GM19397 (cell line): ENCODE data around the gene KRTAP12-2.
"Not testable (repeated sequence)": the region's sequence is repeated elsewhere in the genome, so short reads cannot be mapped to it uniquely, and the experiment has no call there.

Experiments
- ATAC-seq: cut with Tn5 transposase; IDR thresholded peaks from one replicate; pipeline ENCODE4 v1.9.1; 2021; ENCODE audit warnings: mild to moderate bottlenecking, moderate library complexity; ENCODE audit not compliant: unreplicated experiment

KRTAP12-2 gene

DNA sequence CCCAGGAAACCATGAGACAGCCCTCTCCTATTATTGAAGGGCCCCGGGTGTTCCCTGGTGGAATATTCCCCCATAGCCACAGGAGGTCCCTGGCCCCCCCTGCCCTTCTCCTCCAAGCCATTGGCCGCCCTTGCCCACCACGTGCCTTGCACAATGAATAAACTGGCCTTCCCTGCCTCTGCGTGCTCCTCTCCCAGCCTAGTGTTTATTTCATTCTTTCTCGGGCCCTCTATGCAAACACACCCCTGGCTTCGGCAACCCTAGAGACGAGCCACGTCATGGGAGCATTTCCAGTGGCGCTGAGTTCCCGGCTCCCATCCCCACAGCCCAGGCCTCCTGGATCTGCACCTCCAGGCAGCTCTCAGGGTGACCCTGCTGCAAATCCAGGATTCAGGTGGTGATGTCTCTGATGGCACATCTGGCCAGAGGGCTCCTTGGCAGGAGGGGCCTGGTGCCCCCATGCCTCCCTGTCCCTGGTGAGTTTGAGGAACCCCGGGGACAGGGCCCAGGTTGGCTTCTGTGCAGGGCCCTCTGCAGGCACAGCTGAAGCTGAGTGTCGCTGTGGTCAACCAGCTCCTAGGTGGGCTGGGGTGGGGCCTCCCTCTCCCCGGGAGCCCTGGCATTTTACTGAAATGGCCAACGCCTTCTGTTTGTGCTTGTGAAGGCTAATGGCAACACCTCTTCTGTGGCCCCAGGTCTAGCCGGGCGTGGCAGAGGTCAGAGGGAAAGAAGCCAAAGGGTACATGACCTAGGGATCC, 36.4 kb upstream of the KRTAP12-2 start:
- no peak for ATAC-seq

DNA sequence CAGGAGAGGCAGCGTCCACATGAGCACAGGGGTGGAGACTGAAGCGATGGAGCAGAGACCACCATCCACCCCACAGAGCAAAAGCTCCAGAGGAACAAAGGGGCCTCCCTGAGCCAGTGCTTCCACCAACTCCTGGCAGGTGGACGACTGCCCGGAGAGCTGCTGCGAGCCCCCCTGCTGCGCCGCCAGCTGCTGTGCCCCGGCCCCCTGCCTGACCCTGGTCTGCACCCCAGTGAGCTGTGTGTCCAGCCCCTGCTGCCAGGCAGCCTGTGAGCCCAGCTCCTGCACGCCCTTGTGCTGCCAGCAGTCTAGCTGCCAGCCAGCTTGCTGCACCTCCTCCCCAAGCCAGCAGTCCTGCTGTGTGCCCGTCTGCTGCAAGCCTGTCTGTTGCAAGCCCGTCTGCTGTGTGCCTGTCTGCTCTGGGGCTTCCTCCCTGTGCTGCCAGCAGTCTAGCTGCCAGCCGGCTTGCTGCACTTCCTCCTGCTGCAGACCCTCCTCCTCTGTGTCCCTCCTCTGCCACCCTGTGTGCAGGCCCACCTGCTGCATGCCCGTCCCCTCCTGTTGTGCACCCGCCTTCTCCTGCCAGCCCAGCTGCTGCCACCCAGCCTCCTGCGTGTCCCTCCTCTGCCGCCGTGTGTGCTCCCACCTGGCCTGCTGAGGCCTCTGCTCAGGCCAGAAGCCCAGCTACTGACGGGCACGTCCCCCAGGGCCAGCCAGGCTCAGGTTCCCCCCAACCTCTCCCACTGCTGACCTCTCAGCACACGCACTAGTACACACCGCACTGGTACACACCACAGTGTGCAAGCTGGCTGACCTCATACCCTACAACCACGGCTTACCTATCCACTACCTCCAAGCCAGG, 35.6 kb upstream of the KRTAP12-2 start:
- no peak for ATAC-seq

DNA sequence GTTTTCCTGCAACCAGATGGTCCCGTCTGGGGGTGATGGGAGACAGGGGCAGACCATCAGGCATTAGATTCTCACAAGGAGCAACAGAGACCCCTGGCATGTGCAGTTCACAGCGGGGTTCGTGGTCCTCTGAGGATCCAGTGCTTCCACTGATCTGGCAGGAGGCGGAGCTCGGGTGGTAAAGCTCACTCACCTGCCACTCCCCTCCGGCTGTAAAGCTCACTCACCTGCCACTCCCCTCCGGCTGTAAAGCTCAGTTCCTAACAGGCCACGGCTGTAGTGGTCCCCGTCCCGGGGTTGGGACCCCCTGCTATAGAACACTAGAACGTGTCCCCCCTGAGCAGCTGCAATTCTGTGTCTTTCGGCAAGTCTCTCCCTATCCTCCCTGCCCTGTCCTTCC, 34.8 kb upstream of the KRTAP12-2 start:
- ATAC-seq, result no peak

DNA sequence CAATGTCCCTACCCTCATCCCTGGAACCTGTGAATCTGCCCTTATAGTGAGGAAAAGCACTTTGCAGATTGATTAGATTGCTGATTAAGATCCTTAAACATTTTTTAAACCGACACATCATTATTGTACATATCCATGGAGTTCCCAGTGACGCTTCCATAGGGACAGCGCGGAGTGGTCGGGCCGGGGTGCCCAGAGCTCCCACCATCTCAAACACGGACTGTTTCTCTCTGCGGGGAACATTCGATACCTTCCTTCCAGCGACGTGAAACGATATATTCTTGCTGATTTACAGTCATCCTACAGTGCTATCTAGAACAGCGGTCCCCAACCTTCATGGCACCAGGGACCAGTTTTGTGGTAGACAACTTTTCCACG, 34.3 kb upstream of the KRTAP12-2 start:
- ATAC-seq, result no peak

DNA sequence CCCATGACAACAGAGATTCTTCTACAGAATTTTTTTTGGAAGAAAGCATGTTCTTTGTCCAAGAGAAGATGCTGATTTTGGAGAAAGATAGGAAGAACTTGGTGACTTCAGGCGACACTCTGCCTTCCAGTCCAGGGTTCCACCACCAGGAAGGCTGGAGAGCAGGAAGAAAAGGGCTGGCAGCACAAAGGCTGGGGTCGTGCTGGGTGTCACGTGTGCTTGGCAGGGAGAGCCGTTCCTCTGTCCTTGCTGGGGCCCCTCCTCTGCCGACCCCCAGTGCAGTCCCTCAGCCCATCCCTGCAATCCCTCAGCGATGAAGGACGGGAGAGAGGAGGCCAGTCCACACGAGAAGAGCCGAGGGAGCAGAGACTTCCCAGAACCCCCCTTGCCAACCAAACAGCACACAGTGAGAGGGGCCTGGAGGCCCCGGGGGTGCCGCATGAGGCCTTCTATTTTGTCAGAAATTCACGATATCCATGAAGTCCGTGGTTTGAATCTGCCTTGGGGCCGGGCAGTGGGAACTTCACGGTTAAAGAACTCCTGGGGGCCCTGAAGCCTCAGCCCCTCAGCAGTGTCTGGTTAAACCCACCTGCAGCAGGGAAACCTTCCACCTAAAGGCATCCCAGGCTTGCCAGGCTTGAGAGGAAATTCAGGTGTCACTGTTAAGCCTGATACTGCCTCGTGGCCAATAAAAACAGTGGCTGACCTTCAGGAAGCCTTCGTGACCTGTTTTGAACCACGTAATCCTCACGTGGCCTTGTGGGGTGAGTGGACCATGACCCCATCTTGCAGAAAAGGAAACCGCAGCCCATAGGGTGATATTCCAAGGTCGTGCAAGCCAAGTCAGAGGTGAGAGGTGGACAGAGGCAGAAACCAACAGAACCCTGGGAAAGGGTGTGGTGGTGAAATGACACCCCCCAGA, 33.6 kb upstream of the KRTAP12-2 start:
- ATAC-seq, result no peak

DNA sequence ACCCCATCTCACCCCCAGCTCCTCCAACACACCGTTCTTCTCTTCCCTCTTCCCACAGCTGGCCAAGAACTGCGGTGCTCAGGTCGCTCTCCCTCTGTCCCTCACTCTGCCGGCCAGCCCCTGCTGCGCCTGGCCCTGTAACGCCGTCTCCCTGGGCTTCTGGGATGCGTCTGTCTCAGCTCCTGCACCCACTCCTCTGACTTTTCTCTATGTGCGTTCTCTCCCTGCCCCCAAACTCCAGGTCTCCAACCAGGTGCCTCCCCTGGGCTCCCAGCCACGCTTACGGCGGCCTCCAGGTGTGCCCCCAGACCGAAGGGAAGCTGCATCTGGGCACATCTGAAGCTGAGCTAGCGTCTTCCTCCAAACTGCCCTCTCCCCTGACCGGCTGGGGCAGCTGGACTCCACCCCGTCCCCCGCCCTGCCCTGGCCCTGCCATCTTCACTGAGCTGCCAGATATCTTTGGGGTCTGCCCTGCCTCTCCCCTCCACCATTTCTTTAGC, 32.8 kb upstream of the KRTAP12-2 start:
- ATAC-seq, result no peak

DNA sequence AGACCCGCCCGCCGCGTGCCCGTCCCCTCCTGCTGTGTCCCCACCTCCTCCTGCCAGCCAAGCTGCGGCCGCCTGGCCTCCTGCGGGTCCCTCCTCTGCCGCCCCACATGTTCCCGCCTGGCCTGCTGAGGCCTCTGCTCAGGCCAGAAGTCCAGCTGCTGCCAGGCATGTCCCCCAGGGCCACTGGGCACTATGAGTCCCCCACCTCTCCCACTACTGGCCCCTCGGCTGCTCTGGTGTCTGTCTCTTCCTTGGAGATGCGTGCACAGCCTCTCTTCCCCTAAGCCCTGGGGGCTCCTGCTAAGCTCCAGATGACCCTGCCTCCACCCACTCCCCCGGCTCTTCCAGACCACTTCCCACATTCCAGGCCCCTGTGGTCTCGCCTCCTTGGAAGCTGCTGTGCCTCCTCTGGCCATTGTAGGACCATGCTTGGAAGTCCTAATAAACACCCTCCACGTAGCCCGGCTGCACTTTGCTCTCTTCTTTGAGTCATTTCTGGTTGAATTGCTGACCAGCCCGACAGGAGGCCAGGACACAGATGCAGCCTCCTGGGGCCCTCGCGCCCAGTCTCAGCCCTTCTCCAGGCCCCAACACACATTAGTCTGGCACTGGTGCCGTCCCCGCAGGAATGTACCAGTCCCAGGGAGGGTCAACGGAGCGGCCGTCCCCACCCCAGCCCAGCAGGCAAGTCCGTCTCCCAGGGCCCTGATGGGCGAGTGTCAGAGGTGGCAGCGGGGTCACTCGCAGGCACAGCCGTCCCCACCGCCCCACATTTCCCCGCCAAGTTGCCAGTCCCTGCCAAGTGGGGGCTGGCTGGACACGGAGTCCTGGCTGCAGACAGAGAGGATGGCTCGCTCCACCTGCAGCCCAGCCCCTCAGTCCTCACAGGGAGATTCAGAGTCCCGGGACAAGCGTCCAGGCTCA, 31.3 kb upstream of the KRTAP12-2 start:
- no peak for ATAC-seq

DNA sequence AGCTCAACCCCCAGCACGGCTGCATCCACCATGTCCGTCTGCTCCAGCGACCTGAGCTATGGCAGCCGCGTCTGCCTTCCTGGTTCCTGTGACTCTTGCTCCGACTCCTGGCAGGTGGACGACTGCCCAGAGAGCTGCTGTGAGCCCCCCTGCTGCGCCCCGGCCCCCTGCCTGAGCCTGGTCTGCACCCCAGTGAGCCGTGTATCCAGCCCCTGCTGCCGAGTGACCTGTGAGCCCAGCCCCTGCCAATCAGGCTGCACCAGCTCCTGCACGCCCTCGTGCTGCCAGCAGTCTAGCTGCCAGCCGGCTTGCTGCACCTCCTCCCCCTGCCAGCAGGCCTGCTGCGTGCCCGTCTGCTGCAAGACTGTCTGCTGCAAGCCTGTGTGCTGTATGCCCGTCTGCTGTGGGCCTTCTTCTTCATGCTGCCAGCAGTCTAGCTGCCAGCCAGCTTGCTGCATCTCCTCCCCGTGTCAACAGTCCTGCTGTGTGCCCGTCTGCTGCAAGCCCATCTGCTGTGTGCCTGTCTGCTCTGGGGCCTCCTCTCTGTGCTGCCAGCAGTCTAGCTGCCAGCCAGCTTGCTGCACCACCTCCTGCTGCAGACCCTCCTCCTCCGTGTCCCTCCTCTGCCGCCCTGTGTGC, 30.6 kb upstream of the KRTAP12-2 start, which contains the start of gene KRTAP10-12:
KRTAP10-12 (plus strand) TSS at position 1 of the 639 bp plus-strand sequence; CDS start at position 31, 30 bp downstream.
- ATAC-seq, result not testable (repeated sequence)

DNA sequence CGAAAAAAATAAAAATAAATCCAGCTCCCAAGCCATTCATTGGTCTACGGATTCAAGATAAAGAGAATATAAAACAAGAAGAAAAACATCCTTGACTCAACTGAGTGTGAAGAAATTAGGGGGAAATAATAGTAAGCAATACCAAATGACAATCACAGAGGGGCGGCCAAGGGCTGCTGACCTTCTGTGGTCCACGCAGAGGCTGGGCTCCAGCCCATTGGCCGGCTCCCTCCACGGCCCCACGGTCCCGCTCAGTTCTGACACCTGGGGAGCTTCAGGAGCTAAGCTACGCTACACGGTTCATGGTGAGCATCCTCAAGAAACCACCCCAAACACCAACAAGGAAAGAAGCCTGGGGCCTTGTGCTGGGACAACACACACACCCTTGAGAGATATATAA, 29.8 kb upstream of the KRTAP12-2 start:
- ATAC-seq, result no peak

DNA sequence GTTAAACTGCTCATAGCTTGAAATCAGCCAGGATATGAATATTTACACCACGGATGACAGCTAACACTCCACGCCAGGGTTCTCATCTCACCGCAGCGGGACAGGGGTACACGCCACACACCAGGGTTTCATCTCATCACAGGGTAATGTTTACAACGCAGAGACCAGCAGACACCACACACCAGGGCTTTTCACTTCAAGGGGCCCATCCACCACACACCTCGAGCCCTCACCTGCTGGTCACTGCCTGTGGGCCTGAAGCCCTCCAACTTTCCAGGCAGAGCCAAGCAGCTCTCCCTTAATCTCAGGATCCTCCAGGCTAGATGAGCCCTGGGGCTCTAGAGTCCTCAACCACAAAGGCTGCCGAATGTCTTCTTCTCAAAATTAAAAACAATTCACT, 28.9 kb upstream of the KRTAP12-2 start:
- ATAC-seq, result no peak

DNA sequence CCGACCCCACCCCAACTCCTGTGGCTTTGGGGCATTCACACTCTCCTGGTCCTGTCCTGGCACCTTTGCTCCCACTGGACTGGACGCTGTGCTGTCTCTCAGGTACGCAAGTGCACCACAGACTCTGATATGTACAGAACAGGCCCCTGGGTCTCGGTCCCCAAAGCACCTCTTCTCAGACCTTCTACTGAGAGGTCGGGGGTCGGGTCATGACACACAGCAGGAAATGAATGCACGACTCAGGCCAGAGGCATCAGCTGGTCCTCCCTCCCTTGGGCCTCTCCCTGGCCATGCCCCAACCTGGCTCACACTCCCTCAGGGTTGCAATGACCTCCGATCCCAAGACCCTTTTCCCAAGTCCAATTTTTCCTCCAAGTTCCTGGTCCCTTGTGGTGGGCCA, 28.5 kb upstream of the KRTAP12-2 start:
- ATAC-seq, result no peak

DNA sequence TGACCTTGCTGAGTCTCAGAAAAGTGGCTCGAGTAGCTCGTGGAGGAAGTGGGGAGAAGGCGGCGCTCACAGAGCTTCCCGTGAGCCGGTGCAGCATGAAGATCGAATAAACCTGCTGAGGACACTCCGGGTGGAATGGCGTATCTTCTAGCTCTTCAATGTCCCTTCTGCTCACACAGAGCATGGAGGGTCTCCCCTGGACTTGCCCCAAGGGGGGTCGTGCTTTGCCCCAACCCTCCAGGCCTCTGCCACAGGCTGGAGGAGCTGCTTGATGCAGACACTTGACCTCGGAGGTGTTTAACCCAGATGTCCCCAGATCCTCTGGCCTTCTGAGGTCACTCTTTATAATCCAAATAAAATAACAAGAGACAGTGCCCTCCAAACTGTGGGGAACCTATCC, 28.0 kb upstream of the KRTAP12-2 start:
- ATAC-seq, result no peak

DNA sequence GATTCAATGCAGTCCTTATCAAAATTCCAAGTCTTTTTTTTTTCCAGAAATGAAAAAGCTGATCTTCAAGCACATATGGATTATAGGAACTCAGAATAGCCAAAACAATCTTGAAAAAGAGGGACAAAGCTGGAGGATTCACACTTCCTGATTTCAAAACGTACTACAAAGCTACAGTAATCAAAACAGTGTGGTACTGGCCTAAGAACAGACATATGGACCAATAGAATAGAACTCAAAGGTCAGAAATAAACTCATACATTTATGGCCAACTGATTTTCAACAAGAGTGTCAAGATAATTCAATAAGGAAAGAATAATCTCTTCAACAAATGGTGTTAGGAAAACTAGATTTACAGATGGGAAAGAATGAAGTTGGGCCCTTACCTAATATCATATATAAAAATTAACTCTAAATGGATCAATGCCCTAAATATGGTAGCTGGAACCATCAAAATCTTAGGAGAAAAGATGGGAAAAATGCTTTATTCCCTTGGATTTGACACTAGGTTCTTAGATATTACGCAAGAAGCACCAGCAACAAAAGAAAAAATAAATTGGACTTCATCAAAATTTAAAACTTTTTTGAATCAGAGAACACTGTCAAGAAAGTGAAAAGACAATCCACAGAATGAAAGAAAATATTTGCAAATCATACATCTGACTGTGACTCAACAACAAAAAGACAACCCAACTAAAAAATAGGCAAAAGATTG, 26.2 kb upstream of the KRTAP12-2 start:
- no peak for ATAC-seq

DNA sequence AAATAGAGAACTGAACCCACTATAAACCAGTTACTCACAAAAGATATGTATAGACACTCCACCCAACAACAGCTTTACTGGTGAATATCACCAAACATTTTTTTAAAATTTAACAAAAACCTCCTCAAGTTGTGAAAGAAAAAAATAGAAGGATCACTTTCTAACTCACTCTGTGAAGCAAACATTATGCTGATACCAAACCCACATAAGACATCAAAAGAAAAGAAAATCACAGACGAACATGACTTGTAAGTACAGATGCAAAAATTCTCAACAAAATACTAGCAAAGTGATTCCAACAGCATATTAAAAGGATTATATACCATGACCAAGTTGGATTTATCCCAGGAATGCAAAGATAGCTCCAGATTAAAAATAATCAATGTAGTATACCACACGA, 25.0 kb upstream of the KRTAP12-2 start:
- ATAC-seq, result no peak

DNA sequence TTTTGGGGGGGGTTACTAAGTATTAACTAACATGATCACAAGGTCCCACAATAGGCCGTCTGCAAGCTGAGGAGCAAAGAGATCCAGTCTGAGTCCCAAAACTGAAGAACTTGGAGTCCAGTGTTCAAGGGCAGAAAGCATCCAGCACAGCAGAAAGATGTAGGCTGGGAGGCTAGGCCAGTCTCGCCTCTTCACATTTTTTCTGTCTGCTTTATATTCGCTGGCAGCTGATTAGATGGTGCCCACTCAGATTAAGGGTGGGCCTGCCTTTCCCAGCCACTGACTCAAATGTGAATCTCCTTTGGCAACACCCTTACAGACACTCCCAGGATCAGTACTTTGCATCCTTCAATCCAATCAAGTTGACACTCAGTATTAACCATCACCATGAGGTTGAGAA, 23.0 kb upstream of the KRTAP12-2 start:
- ATAC-seq, result not testable (repeated sequence)

DNA sequence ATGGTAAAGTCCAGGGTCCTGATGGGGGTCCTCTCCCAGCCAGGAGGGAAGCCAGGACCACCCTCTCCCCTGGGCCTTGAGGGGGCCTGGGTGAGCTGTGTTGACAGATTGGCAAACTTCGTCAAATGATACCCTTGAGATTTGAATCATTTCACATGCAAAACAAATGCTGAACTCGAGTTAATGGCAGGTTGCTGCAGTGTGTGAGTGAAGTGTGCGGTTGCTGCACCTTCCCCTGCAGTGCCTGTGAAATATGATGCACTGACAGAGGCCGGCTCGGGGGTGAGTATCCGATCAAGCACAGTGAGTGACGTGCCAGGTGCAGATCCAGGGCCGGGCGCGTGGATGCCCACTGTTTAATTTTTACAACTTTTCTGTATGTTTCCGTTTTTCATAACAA, 20.9 kb upstream of the KRTAP12-2 start:
- ATAC-seq, result no peak

DNA sequence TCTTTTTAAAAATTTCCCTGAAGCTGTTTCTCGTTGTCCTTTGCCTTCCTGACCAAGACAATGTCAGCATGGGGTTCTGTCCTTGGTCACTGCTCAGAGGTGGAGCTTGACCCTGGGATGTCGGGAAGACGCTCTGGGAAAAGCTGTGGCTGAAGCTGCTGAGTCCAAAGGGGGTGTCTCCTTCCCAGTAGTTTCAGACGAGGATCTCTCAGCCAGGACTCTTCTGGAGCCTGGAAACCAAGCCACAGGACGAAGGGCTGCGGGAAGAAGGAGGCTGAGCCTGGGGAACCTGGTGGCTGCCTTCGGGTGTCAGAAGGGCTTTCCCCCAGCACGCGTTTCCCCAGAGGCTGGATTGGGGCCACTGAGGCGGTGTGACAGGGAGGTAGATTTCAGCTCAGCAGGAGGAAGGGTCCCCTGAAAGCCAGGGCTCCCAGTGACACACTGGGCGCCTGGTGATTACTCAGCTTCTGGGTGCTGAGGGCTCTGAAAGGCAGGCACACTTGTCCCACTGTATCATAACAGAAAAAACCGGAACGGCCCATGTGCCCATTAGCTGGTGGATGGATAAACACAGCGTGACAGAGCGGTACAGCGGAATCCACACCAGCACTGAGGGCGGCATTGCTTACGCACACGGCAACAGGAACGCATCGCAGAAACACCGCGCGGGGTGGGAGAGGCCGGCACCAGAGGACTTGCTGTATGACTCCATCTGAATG, 20.3 kb upstream of the KRTAP12-2 start:
- no peak for ATAC-seq
